Skeletal muscle cell (primary cell): ENCODE measurements around the gene IFNAR1.

Source experiments
- DNase-seq: peaks from one replicate; pipeline ENCODE4 v3.0.0-alpha.2; 2010; ENCODE audit warnings: low read depth
- H3K4me3 ChIP-seq: 2 replicates; pipeline ENCODE4 v1.5.1; 2011; ENCODE audit warnings: low read depth, mild to moderate bottlenecking, control low read depth, low read length, moderate library complexity

IFNAR1 gene

GRCh38 chr21:33324291-33325221 is at the start of gene IFNAR1:
TSS of gene IFNAR1 (plus strand) at chr21:33324970. CDS start at chr21:33325056, 86 bp downstream.
- DNase-seq = peak; percentile 92
- peak within 1 kb of the TSS; percentile 93 for H3K4me3 ChIP-seq

- H3K4me3 ChIP-seq = no peak overlapping the region
- DNase-seq = no peak
Measured at GRCh38 chr21:33278721-33279120, 46.0 kb upstream of the IFNAR1 start.

GRCh38 chr21:33279330-33279820 is 45.4 kb upstream of the IFNAR1 start:
- DNase-seq = no peak
- H3K4me3 ChIP-seq = no peak overlapping the region

GRCh38 chr21:33281096-33281652 is 43.6 kb upstream of the IFNAR1 start:
- DNase-seq = no peak
- H3K4me3 ChIP-seq = no peak overlapping the region

- DNase-seq = no peak
- H3K4me3 ChIP-seq = no peak overlapping the region
Measured at GRCh38 chr21:33283203-33283602, 41.6 kb upstream of the IFNAR1 start.

GRCh38 chr21:33286076-33286475 is 38.7 kb upstream of the IFNAR1 start:
- H3K4me3 ChIP-seq = no peak overlapping the region
- DNase-seq = no peak

- no peak overlapping the region for H3K4me3 ChIP-seq
- DNase-seq = peak; percentile 40
Measured at GRCh38 chr21:33286600-33287456, 37.9 kb upstream of the IFNAR1 start.

- no peak for DNase-seq
- H3K4me3 ChIP-seq = no peak overlapping the region
Measured at GRCh38 chr21:33289199-33289819, 35.5 kb upstream of the IFNAR1 start.

GRCh38 chr21:33290441-33290840 is 34.3 kb upstream of the IFNAR1 start:
- H3K4me3 ChIP-seq = no peak overlapping the region
- no peak for DNase-seq

- no peak overlapping the region for H3K4me3 ChIP-seq
- DNase-seq = no peak
Measured at GRCh38 chr21:33291686-33292085, 33.1 kb upstream of the IFNAR1 start.

GRCh38 chr21:33292724-33293123 is 32.0 kb upstream of the IFNAR1 start:
- H3K4me3 ChIP-seq = no peak overlapping the region
- DNase-seq = no peak

GRCh38 chr21:33293136-33293535 is 31.6 kb upstream of the IFNAR1 start:
- no peak overlapping the region for H3K4me3 ChIP-seq
- DNase-seq = no peak

- H3K4me3 ChIP-seq = no peak overlapping the region
- no peak for DNase-seq
Measured at GRCh38 chr21:33293811-33294216, 31.0 kb upstream of the IFNAR1 start.

- DNase-seq = no peak
- no peak overlapping the region for H3K4me3 ChIP-seq
Measured at GRCh38 chr21:33296156-33296555, 28.6 kb upstream of the IFNAR1 start.

GRCh38 chr21:33299181-33299752 is 25.5 kb upstream of the IFNAR1 start:
- no peak for DNase-seq
- H3K4me3 ChIP-seq = no peak overlapping the region

- H3K4me3 ChIP-seq = no peak overlapping the region
- DNase-seq = no peak
Measured at GRCh38 chr21:33300701-33301631, 23.8 kb upstream of the IFNAR1 start.

GRCh38 chr21:33301632-33302002 is 23.2 kb upstream of the IFNAR1 start:
- no peak overlapping the region for H3K4me3 ChIP-seq
- no peak for DNase-seq

- DNase-seq = no peak
Measured at GRCh38 chr21:33302055-33302454, 22.7 kb upstream of the IFNAR1 start.

More at GRCh38 chr21:33302055-33302454, 22.7 kb upstream of the IFNAR1 start:
- H3K4me3 ChIP-seq = no peak overlapping the region
